ENCODE results near the gene MYO9B.

DNA sequence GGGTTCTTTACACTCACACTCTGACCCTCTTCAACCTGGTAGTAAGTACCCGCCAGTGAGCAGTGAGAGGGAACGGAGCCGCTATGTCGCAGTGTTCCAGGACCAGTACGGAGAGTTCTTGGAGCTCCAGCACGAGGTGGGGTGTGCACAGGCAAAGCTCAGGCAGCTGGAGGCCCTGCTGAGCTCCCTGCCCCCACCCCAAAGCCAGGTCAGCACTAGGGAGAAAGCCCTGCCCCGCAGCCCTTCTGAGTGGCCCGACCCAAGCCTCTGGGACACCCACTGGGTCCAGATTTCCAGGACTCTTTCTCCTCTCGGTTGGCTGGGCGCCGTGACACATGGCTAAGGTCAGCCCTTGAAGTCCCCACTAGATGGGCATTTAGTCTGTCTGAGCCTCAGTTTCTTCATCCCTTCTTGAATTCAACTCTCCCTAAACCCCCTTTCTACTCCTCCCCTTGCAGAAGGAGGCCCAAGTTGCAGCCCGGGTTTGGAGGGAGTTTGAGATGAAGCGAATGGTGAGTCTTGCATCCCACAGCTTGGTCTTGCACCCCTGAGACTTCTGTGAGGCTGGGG, 152.3 kb downstream of the MYO9B start:
- TF ChIP-seq, protein P1, sequence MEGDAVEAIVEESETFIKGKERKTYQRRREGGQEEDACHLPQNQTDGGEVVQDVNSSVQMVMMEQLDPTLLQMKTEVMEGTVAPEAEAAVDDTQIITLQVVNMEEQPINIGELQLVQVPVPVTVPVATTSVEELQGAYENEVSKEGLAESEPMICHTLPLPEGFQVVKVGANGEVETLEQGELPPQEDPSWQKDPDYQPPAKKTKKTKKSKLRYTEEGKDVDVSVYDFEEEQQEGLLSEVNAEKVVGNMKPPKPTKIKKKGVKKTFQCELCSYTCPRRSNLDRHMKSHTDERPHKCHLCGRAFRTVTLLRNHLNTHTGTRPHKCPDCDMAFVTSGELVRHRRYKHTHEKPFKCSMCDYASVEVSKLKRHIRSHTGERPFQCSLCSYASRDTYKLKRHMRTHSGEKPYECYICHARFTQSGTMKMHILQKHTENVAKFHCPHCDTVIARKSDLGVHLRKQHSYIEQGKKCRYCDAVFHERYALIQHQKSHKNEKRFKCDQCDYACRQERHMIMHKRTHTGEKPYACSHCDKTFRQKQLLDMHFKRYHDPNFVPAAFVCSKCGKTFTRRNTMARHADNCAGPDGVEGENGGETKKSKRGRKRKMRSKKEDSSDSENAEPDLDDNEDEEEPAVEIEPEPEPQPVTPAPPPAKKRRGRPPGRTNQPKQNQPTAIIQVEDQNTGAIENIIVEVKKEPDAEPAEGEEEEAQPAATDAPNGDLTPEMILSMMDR (conservative IDR thresholded peaks at IDR 0.05 in 1 of 2, IDR thresholded peaks at IDR 0.05 in 1 of 2; ENCODE audit: low read depth in 1 of 2, low read length in 2 of 2) = no peak
- TF ChIP-seq EZH2 (IDR thresholded peaks at IDR 0.05; ENCODE audit: low read length, missing control alignments) = no peak
